ENCODE results near the gene KNDC1.
A peak's percentile ranks its signal among the peaks of the same experiment; 100 is the strongest.
"Not testable (repeated sequence)": the region's sequence is repeated elsewhere in the genome, so short reads cannot be mapped to it uniquely, and the experiment has no call there.

KNDC1 gene

GRCh38 chr10:133261726-133262325 is 101.8 kb downstream of the KNDC1 start:
- ChIA-PET POLR2A (ENCODE audit: low non-redundant PET) (interaction anchor here (1.0 to 1.6 kb wide), 2 partner anchors 13 to 16 kb away, joined by 5 read pairs; no protein-coding TSS in a partner anchor), CTCF (interaction anchor here (0.5 to 0.9 kb wide), 2 partner anchors 118 kb away, joined by 3 to 5 read pairs; no protein-coding TSS in a partner anchor)
- peak overlapping the region; percentile 89 for H3K27ac ChIP-seq
- DNase-seq (ENCODE audit: low spot score), result peak; percentile 90
- TF ChIP-seq CTCF (conservative IDR thresholded peaks at IDR 0.05; ENCODE audit: low read depth), result no peak

GRCh38 chr10:133262696-133263095 is 102.7 kb downstream of the KNDC1 start:
- H3K27ac ChIP-seq, result peak overlapping the region; percentile 89
- TF ChIP-seq CTCF (conservative IDR thresholded peaks at IDR 0.05; ENCODE audit: low read depth), result no peak
- ChIA-PET POLR2A (ENCODE audit: low non-redundant PET) (no interaction called here), CTCF (interaction anchor here (0.7 to 0.9 kb wide), 2 partner anchors 15 to 119 kb away, joined by 3 to 5 read pairs; no protein-coding TSS in a partner anchor)
- DNase-seq (ENCODE audit: low spot score), result peak; percentile 64

GRCh38 chr10:133263674-133264073 is 103.7 kb downstream of the KNDC1 start:
- CTCF ChIA-PET, result interaction anchor here (0.6 to 1.1 kb wide), 2 partner anchors 17 to 37 kb away, joined by 3 to 5 read pairs; no protein-coding TSS in a partner anchor
- no peak for DNase-seq (ENCODE audit: low spot score)
- POLR2A ChIA-PET (ENCODE audit: low non-redundant PET), result interaction anchor here (0.6 to 0.7 kb wide), 2 partner anchors 90 to 158 kb away, joined by 3 read pairs; no protein-coding TSS in a partner anchor
- TF ChIP-seq CTCF (conservative IDR thresholded peaks at IDR 0.05; ENCODE audit: low read depth), result no peak
- H3K27ac ChIP-seq, result peak overlapping the region; percentile 89

GRCh38 chr10:133264461-133264860 is 104.4 kb downstream of the KNDC1 start:
- peak overlapping the region; percentile 89 for H3K27ac ChIP-seq
- ChIA-PET CTCF (interaction anchor here (1.1 kb wide), 1 partner anchor 18 kb away, joined by 5 read pairs; no protein-coding TSS in a partner anchor), POLR2A (ENCODE audit: low non-redundant PET) (interaction anchor here (0.7 kb wide), 1 partner anchor 157 kb away, joined by 3 read pairs; no protein-coding TSS in a partner anchor)
- no peak for TF ChIP-seq CTCF (conservative IDR thresholded peaks at IDR 0.05; ENCODE audit: low read depth)
- DNase-seq (ENCODE audit: low spot score), result no peak

GRCh38 chr10:133265052-133265451 is 105.0 kb downstream of the KNDC1 start:
- H3K27ac ChIP-seq; DNase-seq (ENCODE audit: low spot score); POLR2A ChIA-PET (ENCODE audit: low non-redundant PET); CTCF ChIA-PET: not testable (repeated sequence)

- CTCF ChIA-PET, result interaction anchor here (0.6 kb wide), 1 partner anchor 20 kb away, joined by 8 read pairs; no protein-coding TSS in a partner anchor
- no peak for TF ChIP-seq CTCF (conservative IDR thresholded peaks at IDR 0.05; ENCODE audit: low read depth)
- no peak for DNase-seq (ENCODE audit: low spot score)
- POLR2A ChIA-PET (ENCODE audit: low non-redundant PET), result no interaction called here
- H3K27ac ChIP-seq, result peak overlapping the region; percentile 49
Observed at GRCh38 chr10:133266056-133266795, 106.2 kb downstream of the KNDC1 start.
